HG03095 (cell line): ENCODE measurements around the gene IGF2BP3.

ENCODE experiments used
- ATAC-seq: cut with Tn5 transposase; IDR thresholded peaks from one replicate; pipeline ENCODE4 v1.9.1; 2021; ENCODE audit warnings: moderate library complexity; ENCODE audit not compliant: unreplicated experiment

IGF2BP3 gene

DNA sequence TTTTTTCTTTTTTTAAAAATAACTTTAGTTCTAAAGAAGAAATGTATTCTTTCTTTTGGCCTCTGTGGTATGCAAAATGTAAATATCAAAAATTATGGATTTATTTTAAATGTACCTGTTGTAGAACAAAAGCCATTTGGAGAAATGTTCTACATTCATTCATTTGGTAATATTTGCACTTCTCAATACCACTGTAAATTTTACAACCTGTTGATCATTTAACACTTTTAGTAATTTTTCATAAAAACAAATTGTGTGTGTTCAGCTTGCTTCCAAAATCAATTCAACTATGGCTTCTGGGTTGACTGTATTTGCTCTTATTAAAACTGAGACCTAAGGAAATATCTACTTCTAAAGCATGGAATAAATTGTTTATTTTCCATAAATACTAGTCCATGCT, 2.3 kb upstream of the IGF2BP3 start:
- no peak for ATAC-seq

DNA sequence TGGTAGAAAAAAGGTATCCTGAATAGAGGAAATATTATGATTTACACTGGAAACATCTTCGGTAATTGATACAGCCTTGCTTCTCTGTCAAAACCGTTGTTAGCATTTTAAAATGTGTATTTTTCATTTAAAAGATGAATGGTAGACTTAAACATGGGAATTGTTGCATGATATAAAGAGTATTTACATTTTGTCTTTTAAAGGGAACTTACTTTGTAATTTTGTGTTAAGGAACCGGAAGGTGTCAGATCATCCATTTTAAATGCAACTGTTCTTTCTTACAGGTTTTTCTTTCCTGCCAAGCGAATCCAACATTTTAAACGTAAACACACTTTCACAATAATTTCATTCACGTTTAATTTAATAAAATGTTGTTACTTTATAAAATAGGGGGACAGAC, 1.8 kb upstream of the IGF2BP3 start:
- no peak for ATAC-seq

DNA sequence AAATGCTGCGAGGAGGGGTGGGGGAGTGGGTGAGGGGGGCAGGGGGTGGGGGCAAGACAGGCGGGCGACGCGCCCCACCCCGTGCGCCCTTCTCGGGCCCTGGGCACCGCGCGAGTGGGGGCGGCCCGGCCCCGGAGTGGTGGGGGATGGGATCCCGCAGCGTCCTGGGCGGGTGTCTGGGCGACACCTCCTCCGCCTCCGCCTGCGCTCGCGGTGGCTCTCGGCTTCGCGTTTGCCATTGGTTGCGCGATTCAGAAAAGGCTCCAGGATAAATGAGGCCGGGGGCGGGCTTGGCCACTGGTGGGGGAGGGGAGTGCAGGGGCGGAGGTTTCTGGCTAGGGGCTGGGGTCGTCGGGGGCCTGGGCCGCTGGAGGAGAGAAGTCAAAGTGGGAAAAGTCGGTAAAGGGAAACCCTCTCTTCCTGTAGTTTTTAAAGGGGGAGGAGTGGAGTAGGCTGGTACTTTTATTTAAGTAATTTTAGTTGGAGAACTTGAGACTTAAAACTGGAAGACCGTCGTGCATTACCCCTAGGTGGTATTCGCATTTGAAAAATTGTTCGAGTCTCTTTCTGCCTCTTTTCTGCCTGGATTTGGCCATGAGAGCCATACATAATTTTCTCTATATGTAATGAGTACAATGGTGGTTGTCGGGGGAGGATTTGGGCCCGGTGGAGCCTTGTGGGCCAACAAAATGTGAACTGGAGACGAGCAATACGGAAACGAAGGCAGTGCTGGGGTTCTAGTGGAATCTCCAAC, 992 bp upstream of the IGF2BP3 start:
- no peak for ATAC-seq

DNA sequence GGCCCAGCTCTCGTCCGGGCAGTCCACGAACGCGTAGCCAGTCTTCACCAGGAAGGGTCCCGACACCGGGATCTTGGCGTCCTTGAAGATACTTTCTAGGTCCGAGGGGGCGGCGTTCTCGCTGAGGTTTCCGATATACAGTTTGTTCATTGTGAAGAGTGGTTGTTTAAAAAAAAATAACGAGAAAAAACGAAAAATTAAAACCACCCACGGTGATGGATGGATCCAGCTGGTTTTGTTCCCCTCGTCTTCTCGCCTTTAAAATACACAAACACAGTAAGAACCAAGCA, 385 bp downstream of the IGF2BP3 start:
- no peak for ATAC-seq

DNA sequence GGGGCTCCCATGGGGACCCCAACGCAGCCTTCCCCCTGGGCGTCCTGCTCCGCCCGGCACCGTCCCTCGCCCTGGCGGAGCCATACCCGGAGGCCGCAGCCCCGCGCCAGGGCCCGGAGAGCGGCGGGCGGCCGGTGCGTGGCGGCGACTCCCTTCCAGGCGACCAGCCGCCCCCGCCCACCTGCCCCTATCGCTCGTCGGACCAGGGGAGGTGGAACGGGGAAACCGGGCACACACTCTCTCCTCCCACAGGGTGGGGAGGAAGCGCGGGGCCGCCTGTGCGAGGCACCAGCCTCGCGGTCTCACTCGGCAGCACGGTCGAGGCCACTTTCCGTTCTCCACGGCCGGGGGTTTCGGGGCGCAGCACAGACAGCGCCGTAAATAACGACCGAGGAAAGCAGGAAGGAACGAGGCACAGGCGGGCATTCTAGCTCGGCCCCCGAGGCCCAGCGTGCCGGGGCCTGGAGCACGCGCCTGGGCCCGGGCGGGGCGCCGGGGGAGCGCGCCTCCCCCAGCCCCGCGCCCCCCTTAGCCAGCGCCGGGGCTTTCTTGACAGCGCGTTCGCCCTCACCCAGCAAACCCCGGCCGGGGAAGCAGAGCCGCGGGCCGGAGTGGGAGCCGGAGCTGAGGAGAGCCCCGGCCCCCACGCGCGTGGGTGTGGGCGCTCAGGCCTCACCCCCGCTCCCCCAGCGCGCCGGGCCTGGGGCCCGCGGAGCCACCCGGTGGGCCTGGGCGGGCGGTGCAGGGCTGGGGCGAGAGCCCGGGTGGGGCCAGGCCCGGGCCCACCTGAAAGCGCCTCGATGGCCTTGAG, 936 bp downstream of the IGF2BP3 start:
- ATAC-seq, result no peak

DNA sequence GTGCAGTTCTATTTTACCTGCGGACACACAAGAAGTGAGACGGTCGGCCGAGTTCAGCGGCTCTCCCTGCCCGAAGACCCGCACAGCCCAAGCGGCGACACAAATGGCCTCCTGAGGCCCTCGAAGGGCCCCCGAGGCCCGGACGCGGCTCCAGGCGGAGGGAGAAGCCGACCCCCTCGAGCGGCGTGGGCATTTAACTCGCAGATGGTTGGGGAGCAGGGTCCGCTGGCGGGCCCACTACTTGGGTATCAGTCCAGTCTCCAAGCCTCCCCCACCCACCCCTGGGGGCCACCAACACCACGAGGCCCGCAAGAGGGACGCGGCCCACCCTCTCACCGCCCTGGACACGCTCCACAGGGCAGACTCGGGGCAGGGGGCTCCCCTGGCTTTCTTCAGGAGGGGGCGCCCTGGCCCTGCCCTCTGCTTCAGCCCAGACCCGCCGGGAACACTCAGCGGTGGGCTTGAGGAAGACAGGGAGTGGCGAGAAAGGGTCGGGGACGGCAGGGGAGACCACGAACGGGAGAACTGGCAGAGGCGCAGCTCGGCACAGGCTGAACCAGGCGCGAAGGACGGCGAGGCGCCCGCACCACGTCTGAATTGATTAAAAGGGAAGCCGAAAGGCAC, 1.7 kb downstream of the IGF2BP3 start:
- no peak for ATAC-seq

DNA sequence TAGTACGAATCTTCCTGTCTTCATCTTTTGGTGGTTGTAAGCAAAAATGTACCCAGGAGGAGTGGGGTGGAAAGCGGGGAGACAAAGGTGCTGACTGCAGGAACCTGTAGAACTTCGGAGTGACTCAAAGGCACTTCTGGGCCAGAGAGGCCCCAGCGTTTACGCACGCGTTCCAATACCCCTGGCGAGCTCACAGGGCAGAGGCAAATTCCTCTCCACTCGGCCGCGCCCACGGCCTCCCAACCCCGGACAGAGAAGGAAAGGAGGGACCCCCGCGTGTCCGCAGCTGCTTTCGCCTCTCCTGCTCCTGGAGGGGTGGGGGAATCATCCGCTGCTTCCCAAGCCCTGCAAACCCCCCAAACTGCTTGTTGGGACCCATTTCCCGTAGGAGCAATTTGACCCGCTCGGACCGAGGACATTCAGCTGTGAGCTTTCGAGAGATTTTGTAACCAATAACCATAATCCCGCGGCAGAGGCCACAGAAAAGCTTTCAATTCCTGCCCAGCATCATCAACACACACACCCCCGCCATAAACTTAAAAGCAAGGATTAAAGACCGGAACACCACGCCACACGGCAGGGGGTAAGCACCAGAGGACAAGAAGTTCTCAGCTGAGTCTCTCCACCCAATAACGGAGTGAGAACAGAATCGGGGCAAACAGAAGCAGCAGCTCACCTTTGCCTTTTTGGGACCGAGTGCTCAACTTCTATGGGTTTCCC, 2.3 kb downstream of the IGF2BP3 start:
- ATAC-seq, result no peak

DNA sequence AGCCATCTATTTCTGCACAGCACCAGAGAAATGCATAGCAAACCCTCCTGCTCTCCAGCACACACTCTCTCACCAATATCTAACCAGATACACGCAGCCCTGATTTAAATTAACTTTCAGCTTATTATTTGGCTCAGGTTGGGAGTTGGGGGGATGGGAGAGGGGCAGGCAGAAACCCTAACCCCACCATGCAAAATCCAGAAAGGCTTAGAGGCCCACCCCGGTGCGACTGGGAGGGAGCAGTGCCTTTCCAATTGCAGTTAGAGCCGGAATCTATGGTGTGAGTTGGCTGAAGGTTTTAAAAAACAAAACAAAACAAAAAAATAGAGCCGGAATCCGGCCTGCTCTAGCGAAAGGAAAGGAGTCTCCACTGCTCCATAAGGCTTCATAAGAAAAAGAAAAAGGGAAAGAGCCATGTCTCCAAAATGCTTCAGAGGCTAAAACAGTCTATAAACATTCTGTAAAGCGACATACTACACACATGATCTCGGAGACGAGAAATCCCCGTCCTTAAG, 2.9 kb downstream of the IGF2BP3 start:
- no peak for ATAC-seq

DNA sequence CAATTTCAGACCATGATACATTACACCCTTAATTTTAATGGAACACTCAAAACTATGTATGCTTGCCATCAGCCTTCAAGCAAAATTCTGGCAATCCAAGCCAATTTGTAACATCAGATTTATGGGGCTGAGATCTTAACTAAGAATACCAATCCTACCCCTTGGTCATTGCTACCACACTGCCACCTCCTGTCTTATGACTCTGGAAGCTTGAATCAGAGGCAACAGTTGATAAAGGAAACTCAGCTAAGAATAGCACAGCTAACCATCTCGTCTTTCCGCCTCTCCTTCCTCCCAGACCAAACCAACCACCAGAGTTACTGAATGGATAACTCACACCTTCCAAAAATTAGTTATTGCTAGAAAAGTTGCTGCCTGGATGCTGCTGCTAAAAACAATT, 7.4 kb downstream of the IGF2BP3 start:
- ATAC-seq, result no peak

DNA sequence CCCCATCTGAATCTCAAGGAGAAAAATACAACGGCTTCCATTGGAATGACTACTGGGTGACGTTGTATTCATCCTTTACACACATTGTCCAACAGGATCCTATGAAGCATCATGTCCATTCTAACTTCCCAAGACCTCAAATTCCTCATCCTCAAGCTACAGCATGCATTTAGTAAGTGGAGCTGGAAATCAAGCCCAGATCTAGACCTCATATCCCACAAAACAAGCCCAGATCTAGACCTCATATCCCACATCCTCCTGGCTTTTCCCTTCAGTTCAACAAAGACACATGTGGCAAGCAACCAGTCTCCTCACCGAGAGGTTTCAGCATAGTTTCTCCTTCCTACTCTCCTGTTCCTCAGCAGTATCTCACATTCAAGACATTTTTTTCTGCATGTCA, 12.2 kb downstream of the IGF2BP3 start:
- no peak for ATAC-seq

DNA sequence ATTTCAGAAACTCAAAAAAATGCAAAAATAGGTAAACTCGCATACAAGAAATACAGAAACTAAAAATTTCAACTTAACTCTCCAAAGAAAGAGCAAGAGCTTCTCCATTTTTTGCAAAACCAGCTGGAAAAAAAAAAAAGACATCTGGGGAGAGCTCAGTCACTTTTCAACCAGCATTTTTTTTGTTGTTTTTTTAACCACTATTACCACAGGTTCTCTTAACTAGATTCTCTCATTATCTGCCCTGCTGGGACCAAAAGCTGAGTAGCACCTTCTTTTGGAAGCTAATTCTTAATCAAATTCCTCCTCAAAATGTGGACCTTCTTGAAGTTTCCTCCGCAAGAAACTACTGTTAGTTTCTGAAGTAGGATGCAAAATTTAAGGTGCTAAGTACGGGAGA, 14.2 kb downstream of the IGF2BP3 start:
- no peak for ATAC-seq

DNA sequence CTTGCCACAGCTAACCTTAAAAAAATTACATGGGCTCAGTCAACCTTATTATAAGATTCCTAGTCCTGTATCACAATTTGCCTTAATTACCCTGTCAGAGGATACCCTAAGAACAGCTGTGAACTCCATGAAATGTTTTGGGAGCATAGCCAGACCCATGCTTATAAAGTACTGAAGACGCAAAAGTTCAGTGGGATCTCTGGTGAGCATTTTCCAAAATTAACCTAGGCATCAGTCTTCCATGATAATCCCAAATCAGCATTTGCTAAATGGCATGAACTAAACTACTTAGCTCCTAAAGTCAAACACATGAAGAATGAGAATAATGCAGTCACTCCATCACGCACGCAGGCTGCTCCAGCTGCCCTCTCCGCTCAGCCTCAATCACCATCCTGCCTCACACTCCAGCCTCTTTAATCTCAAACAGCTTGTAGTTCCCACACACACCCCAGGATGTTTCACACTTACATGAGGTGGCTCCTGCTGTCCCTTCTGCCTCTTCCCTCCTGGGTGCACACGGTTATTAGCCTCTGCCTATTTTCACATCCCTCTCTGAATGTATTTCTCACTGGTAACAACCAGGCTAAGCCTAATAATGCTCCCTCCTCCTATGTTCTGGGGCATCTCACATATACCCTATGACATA, 15.3 kb downstream of the IGF2BP3 start:
- ATAC-seq, result no peak

DNA sequence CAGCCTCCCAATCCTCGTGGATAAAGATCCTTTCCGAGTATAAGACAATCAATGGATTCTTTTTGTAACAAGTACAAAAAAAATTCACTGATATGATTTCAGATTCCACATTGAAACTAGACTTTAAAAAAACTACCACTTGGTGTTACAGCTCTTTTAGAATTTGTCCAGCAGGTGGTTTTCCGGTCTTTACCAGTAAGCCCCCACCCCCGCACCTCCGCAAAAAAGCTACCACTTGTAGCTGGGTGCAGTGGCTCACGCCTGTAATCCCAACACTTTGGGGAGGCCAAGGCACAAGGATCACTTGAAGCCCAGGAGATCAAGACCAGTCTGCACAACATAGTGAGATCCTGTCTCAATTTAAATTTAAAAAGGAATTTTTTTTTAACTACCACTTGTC, 19.8 kb downstream of the IGF2BP3 start:
- no peak for ATAC-seq

DNA sequence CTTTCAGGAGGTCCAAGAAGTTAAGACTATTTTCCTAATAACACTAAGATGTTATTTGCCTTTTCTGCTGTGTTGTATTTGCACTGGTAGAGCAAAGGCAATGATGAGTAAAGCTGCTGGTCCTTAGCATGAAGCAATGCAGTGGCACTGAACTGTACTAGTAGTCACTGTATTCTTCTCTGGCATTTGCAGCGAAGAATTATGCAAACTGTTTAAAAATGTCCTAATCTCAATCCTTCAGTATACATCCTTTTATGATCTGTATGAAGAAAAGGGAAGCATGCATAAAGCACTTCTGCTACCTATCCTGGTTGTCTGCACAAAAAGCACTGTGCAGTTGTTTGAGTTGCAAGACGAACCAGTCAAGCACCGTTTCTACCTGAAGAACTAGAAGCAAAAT, 20.4 kb downstream of the IGF2BP3 start:
- no peak for ATAC-seq

DNA sequence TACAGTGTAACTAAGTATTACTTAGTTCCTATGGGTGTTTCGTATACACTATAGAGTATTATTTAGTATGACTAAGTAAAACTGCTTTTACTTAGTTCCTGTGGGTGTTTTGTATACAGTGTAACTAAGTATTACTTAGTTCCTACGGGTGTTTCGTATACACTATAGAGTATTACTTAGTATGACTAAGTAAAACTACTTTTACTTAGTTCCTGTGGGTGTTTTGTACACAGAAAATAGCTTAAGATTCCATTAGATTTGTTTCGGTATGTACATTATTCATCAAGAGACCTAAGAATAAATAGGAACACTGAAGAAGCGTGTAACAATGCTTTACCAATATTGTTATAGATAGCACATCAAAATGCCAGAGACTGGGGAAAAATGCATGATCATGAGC, 25.0 kb downstream of the IGF2BP3 start:
- no peak for ATAC-seq

DNA sequence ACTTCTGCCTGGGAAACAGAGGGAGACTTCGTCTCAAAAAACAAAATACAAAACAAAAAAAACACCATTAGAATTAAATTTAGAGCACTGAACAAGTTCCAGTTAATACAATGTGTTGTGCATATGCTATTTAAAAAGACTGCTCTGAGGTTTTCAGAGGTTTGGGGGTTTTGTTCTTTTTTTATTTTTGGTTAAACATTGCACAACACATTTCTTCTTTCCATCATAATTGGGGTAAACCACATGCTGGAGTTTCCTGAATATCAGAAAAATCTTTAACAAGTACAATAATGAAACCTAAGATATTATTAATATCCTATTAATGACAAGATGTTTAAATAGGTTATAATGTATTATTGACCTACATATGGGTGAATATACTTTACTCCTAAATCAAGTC, 26.3 kb downstream of the IGF2BP3 start:
- ATAC-seq, result no peak

DNA sequence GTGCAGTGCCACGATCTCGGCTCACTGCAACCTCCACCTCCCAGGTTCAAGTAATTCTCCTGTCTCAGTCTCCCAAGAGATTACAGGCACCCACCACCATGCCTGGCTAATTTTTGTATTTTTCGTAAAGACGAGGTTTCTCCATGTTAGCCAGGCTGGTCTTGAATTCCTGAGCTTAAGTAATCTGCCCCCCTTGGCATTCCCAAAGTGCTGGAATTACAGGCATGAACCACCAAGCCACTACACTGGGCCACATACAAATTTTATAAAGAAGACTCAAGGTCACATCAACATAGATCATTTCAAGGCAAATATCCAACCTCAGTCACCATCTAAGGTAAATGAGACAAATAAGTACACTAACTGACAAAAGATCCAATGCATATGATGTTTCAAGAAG, 32.1 kb downstream of the IGF2BP3 start:
- ATAC-seq, result no peak

DNA sequence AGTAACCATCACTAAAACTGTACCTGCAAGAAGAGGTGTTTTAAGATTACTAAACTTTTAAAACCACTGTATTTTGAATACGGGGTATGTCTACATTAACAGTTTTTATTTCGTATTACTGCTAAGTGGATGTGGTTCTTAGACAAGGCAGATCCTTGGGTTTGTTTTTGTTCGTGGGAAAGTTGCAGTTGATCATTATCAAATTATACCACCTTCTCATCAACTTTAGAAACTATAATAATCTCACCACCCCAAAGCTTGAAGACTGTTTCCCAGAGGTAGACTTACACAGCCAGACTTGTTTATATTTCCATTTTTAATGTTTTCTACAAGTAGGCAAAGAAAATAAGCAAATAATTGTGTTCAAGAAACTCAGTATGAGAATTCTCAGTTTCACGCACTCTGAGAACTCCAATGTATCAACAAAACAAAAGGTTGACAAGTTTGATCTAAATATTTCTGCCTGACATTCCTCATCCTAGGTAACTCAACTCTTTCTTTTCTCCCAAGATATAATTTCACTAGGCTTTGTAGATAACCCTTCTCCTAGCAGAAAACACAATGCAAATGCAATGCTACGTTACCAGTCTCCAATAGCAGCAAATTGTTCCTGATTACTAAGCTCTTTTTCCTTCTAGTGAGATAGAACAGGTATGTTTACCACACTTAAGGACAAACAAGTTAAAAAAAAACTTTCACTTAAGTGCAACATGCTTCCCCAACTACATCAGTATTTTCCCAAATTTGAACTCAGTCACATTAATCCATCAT, 36.0 kb downstream of the IGF2BP3 start:
- no peak for ATAC-seq

DNA sequence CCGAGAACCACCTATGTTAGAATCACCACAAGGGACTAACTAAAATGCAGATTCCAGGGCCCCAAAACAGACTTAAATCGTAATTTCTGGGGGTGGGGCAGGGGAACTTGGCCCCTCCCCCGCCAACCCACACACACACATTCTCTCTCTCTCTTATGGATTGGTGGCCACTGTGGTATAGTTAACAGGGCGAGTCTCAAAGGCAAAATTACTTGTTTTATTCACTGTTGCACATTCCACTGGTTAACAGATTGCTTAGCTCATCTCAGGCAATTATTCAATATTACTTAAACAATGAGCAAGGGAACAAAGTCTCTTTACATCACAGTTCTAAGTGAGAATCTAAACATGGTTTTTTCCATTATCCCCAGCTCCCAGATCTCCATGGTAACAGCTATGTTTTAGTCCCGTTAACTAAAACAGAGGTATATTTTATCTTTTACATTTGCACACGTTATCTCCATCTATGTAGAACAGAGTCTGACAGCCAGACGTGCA, 38.5 kb downstream of the IGF2BP3 start:
- ATAC-seq, result no peak

DNA sequence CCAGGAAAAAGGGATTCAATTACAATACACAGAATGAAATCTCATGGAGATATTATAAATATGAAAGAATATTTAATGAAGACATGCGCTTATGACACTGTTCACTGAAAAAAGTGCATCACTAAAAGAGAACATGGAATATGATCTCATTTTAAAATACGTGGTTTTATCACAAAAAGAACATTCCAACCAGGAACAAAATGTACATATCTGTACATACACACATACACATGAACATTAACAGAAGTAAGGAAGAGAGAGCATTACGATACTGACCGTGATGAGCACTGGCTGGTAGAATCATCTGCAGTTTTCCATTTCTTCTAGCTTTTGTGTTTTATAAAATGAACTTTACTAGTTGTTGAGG, 39.4 kb downstream of the IGF2BP3 start:
- ATAC-seq, result no peak
